Heart left ventricle (tissue), 13 donors: ENCODE data around the gene TECRL.

ENCODE experiments used
- POLR2A ChIP-seq, 2 donors: fragments of 450-650 bp; IDR thresholded peaks; one replicate each; pipeline ENCODE4 v1.6.1; 2017; ENCODE audit warnings: antibody characterized with exemption in 2 of 2, mild to moderate bottlenecking in 2 of 2, moderate library complexity in 2 of 2
- TF ChIP-seq, protein P1 (sequence below), 12 donors: fragments of 200-600 bp; sonication (generic) in 4 of 12; IDR thresholded peaks; one replicate each; pipeline versions ENCODE4 v1.5.0 to v1.8.0; 2018 to 2022; ENCODE audit warnings: antibody characterized with exemption in 12 of 12, mild to moderate bottlenecking in 5 of 12
- donor health status: ischemic (EF 13 %, LVEDD 7.1; RV severe dilation, severe dysfunction).
- donor health status: DM: no; HTN: yes; CAD: no.
- donor health status: DM: no; HTN: no; CAD: no.
- donor health status: ischemic (EF 25% LVEDD 6.9; RV normal size, moderate dysfunction).
- donor health status: ischemic (EF 25% LVEDD 5.7; RV mildly dilated, moderate dysfunction).
- donor health status: ischemic (EF 35%, LVEDD 5.7; RV mildly dilated, moderate dysfunction).
- donor health status: nonischemic (EF 11% LVEDD 7.7; RV severe dilation, severe dysfunction).
- donor health status: DM: yes; HTN: yes; CAD: no.
- donor health status: PGD.
- donor health status: ischemic (EF 29% LVEDD 5.4; RV normal size, mild dysfunction).
- donor health status: nonischemic (EF 23%, LVEDD 6.1; RV moderate dilation, normal function).

DNA sequence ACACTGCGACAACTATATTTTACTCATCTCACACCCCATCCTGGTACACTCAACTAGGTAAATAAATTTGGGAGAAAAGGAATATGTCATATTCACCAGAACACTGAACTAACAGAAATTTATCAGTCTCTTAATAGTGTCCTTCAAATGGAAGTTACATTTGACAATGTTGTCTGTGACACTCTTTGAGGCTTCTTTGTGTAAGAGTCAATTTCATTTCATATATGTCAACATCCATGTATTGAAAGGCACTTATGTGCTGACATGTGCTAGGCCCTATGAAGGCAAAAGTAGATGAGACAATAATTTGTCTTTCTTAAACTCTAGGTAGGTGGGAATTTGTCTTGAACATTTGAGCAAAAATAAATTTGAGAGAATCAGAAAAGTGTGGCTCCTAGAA is 82.0 kb downstream of the TECRL start:
- TF ChIP-seq, protein P1, sequence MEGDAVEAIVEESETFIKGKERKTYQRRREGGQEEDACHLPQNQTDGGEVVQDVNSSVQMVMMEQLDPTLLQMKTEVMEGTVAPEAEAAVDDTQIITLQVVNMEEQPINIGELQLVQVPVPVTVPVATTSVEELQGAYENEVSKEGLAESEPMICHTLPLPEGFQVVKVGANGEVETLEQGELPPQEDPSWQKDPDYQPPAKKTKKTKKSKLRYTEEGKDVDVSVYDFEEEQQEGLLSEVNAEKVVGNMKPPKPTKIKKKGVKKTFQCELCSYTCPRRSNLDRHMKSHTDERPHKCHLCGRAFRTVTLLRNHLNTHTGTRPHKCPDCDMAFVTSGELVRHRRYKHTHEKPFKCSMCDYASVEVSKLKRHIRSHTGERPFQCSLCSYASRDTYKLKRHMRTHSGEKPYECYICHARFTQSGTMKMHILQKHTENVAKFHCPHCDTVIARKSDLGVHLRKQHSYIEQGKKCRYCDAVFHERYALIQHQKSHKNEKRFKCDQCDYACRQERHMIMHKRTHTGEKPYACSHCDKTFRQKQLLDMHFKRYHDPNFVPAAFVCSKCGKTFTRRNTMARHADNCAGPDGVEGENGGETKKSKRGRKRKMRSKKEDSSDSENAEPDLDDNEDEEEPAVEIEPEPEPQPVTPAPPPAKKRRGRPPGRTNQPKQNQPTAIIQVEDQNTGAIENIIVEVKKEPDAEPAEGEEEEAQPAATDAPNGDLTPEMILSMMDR (IDR thresholded peaks at IDR 0.05): no peak
- TF ChIP-seq POLR2A (IDR thresholded peaks at IDR 0.05): no peak
